OCI-LY3 (cell line): Measurements from ENCODE around the gene ZNF181.

Experiments
- CTCF ChIP-seq: fragments of 200-600, 300-600 bp; sonication (generic); IDR thresholded peaks from 2 replicates; pipeline ENCODE4 v1.5.1; 2014; ENCODE audit warnings: antibody characterized with exemption, low read length, low read depth
- EZH2phosphoT487 ChIP-seq: fragments of 200-600 bp; shearing (Covaris generic); IDR thresholded peaks from 2 replicates; pipeline ENCODE4 v1.6.1; 2018; ENCODE audit warnings: antibody characterized with exemption, mixed run types, low read depth

- no peak for TF ChIP-seq CTCF
- TF ChIP-seq EZH2phosphoT487, result no peak
Measured at GRCh38 chr19:34692549-34692948, 41.5 kb upstream of the ZNF181 start.
